Liver (tissue), 9 donors: ENCODE data around the gene PCDH9. TPM values are rescaled to one million over a fixed set of nuclear protein-coding genes. Genes with fewer than 3 reads are reported as not detected.
A peak's percentile ranks its signal among the peaks of the same experiment; 100 is the strongest.

ENCODE experiments used
- DNase-seq: peaks from one replicate; pipeline ENCODE4 v3.0.0-alpha.2; 2017; ENCODE audit warnings: low spot score
- H3K27ac ChIP-seq, 2 donors: one replicate each; pipeline ENCODE4 v1.7.0; 2013; ENCODE audit warnings: inconsistent platforms in 2 of 2, low read length in 2 of 2, control low read depth in 1 of 2, low read depth in 1 of 2, mild to moderate bottlenecking in 1 of 2
- H3K27me3 ChIP-seq, 4 donors: one replicate each; pipeline versions ENCODE4 v1.6.1 to v1.7.0; 2013; ENCODE audit warnings: low read length in 3 of 4, inconsistent platforms in 1 of 4, mild to moderate bottlenecking in 1 of 4, moderate library complexity in 1 of 4; ENCODE audit not compliant: control insufficient read depth in 4 of 4, insufficient read depth in 4 of 4
- H3K36me3 ChIP-seq, 4 donors: one replicate each; pipeline versions ENCODE4 v1.6.1 to v1.7.0; 2013; ENCODE audit warnings: low read length in 3 of 4, mild to moderate bottlenecking in 3 of 4, low read depth in 1 of 4, moderate library complexity in 1 of 4; ENCODE audit not compliant: control insufficient read depth in 4 of 4, insufficient read depth in 3 of 4
- H3K4me1 ChIP-seq, 4 donors: one replicate each; pipeline versions ENCODE4 v1.6.1 to v1.7.0; 2013; ENCODE audit warnings: low read length in 3 of 4, mild to moderate bottlenecking in 3 of 4, moderate library complexity in 1 of 4; ENCODE audit not compliant: control insufficient read depth in 4 of 4, insufficient read depth in 4 of 4
- H3K4me3 ChIP-seq, 3 donors: one replicate each; pipeline versions ENCODE4 v1.6.1 to v1.7.0; 2013; ENCODE audit warnings: low read length in 3 of 3, control low read depth in 1 of 3, low read depth in 1 of 3, mild to moderate bottlenecking in 1 of 3
- H3K9ac ChIP-seq, 2 donors: one replicate each; pipeline ENCODE4 v1.7.0; 2013; ENCODE audit warnings: low read length in 2 of 2, mild to moderate bottlenecking in 2 of 2, moderate library complexity in 2 of 2, control low read depth in 1 of 2, low read depth in 1 of 2
- H3K9me3 ChIP-seq, 4 donors: one replicate each; pipeline versions ENCODE4 v1.6.1 to v1.7.0; 2013; ENCODE audit warnings: low read length in 3 of 4; ENCODE audit not compliant: control insufficient read depth in 4 of 4
- ATF3 ChIP-seq: IDR thresholded peaks from 2 replicates; pipeline ENCODE4 v1.6.1; 2016; ENCODE audit warnings: antibody characterized with exemption
- EGR1 ChIP-seq, 2 donors: IDR thresholded peaks; 2 replicates each; pipeline ENCODE4 v1.6.1; 2016 to 2018; ENCODE audit warnings: antibody characterized with exemption in 2 of 2, low read depth in 2 of 2
- FOXA1 ChIP-seq: IDR thresholded peaks from 2 replicates; pipeline ENCODE4 v1.6.1; 2016; ENCODE audit warnings: antibody characterized with exemption
- FOXA2 ChIP-seq: IDR thresholded peaks from 2 replicates; pipeline ENCODE4 v1.6.1; 2016; ENCODE audit warnings: antibody characterized with exemption
- GABPA ChIP-seq, 2 donors: IDR thresholded peaks in 1 of 2; conservative IDR thresholded peaks in 1 of 2; 2 replicates each; pipeline ENCODE4 v1.6.1; 2016; ENCODE audit warnings: antibody characterized with exemption in 2 of 2, mild to moderate bottlenecking in 1 of 2, moderate library complexity in 1 of 2
- HNF4A ChIP-seq, 2 donors: conservative IDR thresholded peaks; 2 replicates each; pipeline ENCODE4 v1.6.1; 2016; ENCODE audit warnings: antibody characterized with exemption in 2 of 2, mild to moderate bottlenecking in 2 of 2
- HNF4G ChIP-seq: IDR thresholded peaks from 2 replicates; pipeline ENCODE4 v1.6.1; 2016; ENCODE audit warnings: antibody characterized with exemption
- JUND ChIP-seq, 2 donors: IDR thresholded peaks; 2 replicates each; pipeline ENCODE4 v1.6.1; 2016; ENCODE audit warnings: antibody characterized with exemption in 2 of 2
- MAX ChIP-seq: IDR thresholded peaks from 2 replicates; pipeline ENCODE4 v1.6.1; 2016; ENCODE audit warnings: antibody characterized with exemption
- NR2F2 ChIP-seq: IDR thresholded peaks from 2 replicates; pipeline ENCODE4 v1.6.1; 2016; ENCODE audit warnings: antibody characterized with exemption
- RAD21 ChIP-seq, 2 donors: IDR thresholded peaks; 2 replicates each; pipeline ENCODE4 v1.6.1; 2016; ENCODE audit warnings: antibody characterized with exemption in 2 of 2, mild to moderate bottlenecking in 2 of 2
- RXRA ChIP-seq, 2 donors: IDR thresholded peaks; 2 replicates each; pipeline ENCODE4 v1.6.1; 2017 to 2018; ENCODE audit warnings: antibody characterized with exemption in 2 of 2, mild to moderate bottlenecking in 1 of 2
- SP1 ChIP-seq: IDR thresholded peaks from 2 replicates; pipeline ENCODE4 v1.6.1; 2018; ENCODE audit warnings: antibody characterized with exemption, mild to moderate bottlenecking
- TAF1 ChIP-seq: conservative IDR thresholded peaks from 2 replicates; pipeline ENCODE4 v1.6.1; 2016; ENCODE audit warnings: antibody characterized with exemption, mild to moderate bottlenecking
- YY1 ChIP-seq: IDR thresholded peaks from 2 replicates; pipeline ENCODE4 v1.6.1; 2016; ENCODE audit warnings: antibody characterized with exemption, mild to moderate bottlenecking
- ZBTB33 ChIP-seq: IDR thresholded peaks from 2 replicates; pipeline ENCODE4 v1.6.1; 2016; ENCODE audit warnings: antibody characterized with exemption
- WGBS: extraction: QIAGEN DNeasy Blood & Tissue Kit; methylation state at CpG from one replicate; pipeline ENCODE4 v1.1.7; 2013; 5-methylcytosine and 5-hydroxymethylcytosine counted together
- polyA plus RNA-seq, 2 donors: library from polyadenylated mRNA; stranded (reverse) in 1 of 2; unstranded in 1 of 2; fragments of 200-250 nt in 1 of 2; fragments of >200 nt in 1 of 2; fragmentation: Nextera tagmentation in 1 of 2; extraction: Ambion mirVana in 1 of 2; gene quantifications; one replicate each; pipeline versions ENCODE4 v1.2.1 to v1.2.3, GENCODE V29; 2013 to 2015
- total RNA-seq, 2 donors: library from RNA; depleted of rRNA; stranded (reverse); fragments of >200 nt; gene quantifications; one replicate each; pipeline ENCODE4 v1.2.3, GENCODE V29; 2014
- TF ChIP-seq, protein P1 (sequence below): IDR thresholded peaks from 2 replicates; pipeline ENCODE4 v1.6.1; 2016; ENCODE audit warnings: antibody characterized with exemption, mild to moderate bottlenecking
- TF ChIP-seq, protein P2 (sequence below): fragments of 150-350 bp; IDR thresholded peaks from 2 replicates; pipeline ENCODE4 v1.5.1; 2017; ENCODE audit warnings: improper control_type of control experiment, low read depth, low read length; ENCODE audit not compliant: missing input control
- donor health status: healthy.
- donor health status: healthy.
- donor health status: healthy.
- donor health status: healthy.
- donor health status: healthy.

The PCDH9 gene
- total and polyA plus RNA-seq, 4 donors = 0.90 to 4.0 (median 2.2) TPM

GRCh38 chr13:67137044-67137735 lies 92.9 kb downstream of the PCDH9 start:
- Histone ChIP-seq H3K4me1 (peaks cover 3 to 12% (median 6%) of the 10 kb centered on the region in 4 donors), H3K27me3 (no peaks in the 10 kb centered on the region), H3K9ac (no peak overlapping the region), H3K9me3 (no peaks in the 10 kb centered on the region), H3K27ac (no peak overlapping the region), H3K4me3 (no peak overlapping the region), H3K36me3 (no peaks in the 10 kb centered on the region)
- 51% methylated on average over 6 of the region's 6 CpGs for WGBS
- TF ChIP-seq ATF3 = no peak
- no peak for TF ChIP-seq RXRA (IDR thresholded peaks at IDR 0.05)
- peak in 1 of 2 donors; percentile 3 for TF ChIP-seq HNF4A (conservative IDR thresholded peaks at IDR 0.05)
- DNase-seq = no peak

- no peaks in the 10 kb centered on the region for H3K9me3 ChIP-seq
- no peaks in the 10 kb centered on the region for H3K36me3 ChIP-seq
- no peaks in the 10 kb centered on the region for H3K27me3 ChIP-seq
- H3K27ac ChIP-seq = no peak overlapping the region
- no peak overlapping the region for H3K4me3 ChIP-seq
- peaks cover 3 to 12% (median 6%) of the 10 kb centered on the region in 4 donors for H3K4me1 ChIP-seq
- WGBS = 65% methylated on average over 5 of the region's 5 CpGs
- no peak for DNase-seq
- no peak for TF ChIP-seq YY1
- no peak for TF ChIP-seq HNF4G
- TF ChIP-seq RAD21 (IDR thresholded peaks at IDR 0.05) = no peak
- TF ChIP-seq SP1 = no peak
- peak in 1 of 2 donors; percentile 40 for TF ChIP-seq HNF4A (conservative IDR thresholded peaks at IDR 0.05)
- no peak for TF ChIP-seq NR2F2
- TF ChIP-seq FOXA1 = no peak
- TF ChIP-seq FOXA2 = no peak
- peak; percentile 43 for TF ChIP-seq MAX
- TF ChIP-seq, protein P1, sequence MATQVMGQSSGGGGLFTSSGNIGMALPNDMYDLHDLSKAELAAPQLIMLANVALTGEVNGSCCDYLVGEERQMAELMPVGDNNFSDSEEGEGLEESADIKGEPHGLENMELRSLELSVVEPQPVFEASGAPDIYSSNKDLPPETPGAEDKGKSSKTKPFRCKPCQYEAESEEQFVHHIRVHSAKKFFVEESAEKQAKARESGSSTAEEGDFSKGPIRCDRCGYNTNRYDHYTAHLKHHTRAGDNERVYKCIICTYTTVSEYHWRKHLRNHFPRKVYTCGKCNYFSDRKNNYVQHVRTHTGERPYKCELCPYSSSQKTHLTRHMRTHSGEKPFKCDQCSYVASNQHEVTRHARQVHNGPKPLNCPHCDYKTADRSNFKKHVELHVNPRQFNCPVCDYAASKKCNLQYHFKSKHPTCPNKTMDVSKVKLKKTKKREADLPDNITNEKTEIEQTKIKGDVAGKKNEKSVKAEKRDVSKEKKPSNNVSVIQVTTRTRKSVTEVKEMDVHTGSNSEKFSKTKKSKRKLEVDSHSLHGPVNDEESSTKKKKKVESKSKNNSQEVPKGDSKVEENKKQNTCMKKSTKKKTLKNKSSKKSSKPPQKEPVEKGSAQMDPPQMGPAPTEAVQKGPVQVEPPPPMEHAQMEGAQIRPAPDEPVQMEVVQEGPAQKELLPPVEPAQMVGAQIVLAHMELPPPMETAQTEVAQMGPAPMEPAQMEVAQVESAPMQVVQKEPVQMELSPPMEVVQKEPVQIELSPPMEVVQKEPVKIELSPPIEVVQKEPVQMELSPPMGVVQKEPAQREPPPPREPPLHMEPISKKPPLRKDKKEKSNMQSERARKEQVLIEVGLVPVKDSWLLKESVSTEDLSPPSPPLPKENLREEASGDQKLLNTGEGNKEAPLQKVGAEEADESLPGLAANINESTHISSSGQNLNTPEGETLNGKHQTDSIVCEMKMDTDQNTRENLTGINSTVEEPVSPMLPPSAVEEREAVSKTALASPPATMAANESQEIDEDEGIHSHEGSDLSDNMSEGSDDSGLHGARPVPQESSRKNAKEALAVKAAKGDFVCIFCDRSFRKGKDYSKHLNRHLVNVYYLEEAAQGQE = peak; percentile 69
- no peak for TF ChIP-seq TAF1
- peak in 1 of 2 donors; percentile 64 for TF ChIP-seq RXRA (IDR thresholded peaks at IDR 0.05)
- no peak for TF ChIP-seq EGR1 (IDR thresholded peaks at IDR 0.05; ENCODE audit: low read depth in 2 of 2)
- peak; percentile 32 for TF ChIP-seq ZBTB33
- no peak for TF ChIP-seq ATF3
- no peak for TF ChIP-seq GABPA (IDR thresholded peaks at IDR 0.05 in 1 of 2, conservative IDR thresholded peaks at IDR 0.05 in 1 of 2)
- TF ChIP-seq, protein P2, sequence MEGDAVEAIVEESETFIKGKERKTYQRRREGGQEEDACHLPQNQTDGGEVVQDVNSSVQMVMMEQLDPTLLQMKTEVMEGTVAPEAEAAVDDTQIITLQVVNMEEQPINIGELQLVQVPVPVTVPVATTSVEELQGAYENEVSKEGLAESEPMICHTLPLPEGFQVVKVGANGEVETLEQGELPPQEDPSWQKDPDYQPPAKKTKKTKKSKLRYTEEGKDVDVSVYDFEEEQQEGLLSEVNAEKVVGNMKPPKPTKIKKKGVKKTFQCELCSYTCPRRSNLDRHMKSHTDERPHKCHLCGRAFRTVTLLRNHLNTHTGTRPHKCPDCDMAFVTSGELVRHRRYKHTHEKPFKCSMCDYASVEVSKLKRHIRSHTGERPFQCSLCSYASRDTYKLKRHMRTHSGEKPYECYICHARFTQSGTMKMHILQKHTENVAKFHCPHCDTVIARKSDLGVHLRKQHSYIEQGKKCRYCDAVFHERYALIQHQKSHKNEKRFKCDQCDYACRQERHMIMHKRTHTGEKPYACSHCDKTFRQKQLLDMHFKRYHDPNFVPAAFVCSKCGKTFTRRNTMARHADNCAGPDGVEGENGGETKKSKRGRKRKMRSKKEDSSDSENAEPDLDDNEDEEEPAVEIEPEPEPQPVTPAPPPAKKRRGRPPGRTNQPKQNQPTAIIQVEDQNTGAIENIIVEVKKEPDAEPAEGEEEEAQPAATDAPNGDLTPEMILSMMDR = no peak
- peak in 1 of 2 donors; percentile 30 for TF ChIP-seq JUND (IDR thresholded peaks at IDR 0.05)
- H3K9ac ChIP-seq = no peak overlapping the region
Observed at GRCh38 chr13:67136157-67136556, 94.0 kb downstream of the PCDH9 start.
